Measurements from ENCODE around the gene TRIO. TPM values are rescaled to one million over a fixed set of nuclear protein-coding genes. Genes with fewer than 3 reads are reported as not detected.
A peak's percentile ranks its signal among the peaks of the same experiment; 100 is the strongest.

The TRIO gene
- total RNA-seq, 2 experiments from 2014 or later = 4.1 to 6.5 TPM

- no peak overlapping the region for H3K27ac Mint-ChIP-seq
Measured at GRCh38 chr5:14173377-14174229, 30.5 kb downstream of the TRIO start.

GRCh38 chr5:14174230-14174636, 31.1 kb downstream of the TRIO start:
- H3K4me1 ChIP-seq (ENCODE audit: insufficient read depth, low read length) = no peaks in the 10 kb centered on the region

More at GRCh38 chr5:14173377-14174229, 30.5 kb downstream of the TRIO start:
- Histone ChIP-seq H3K4me3 (ENCODE audit: low read length) (no peak overlapping the region), H3K27ac (ENCODE audit: low read depth in 1 of 2, low read length in 2 of 2) (no peak overlapping the region), H3K27me3 (ENCODE audit: control insufficient read depth in 1 of 2, insufficient read depth in 2 of 2, low read length in 2 of 2) (no peaks in the 10 kb centered on the region), H3K36me3 (ENCODE audit: insufficient read depth, low read length) (no peaks in the 10 kb centered on the region), H3K9me3 (ENCODE audit: control insufficient read depth in 1 of 2, insufficient read depth in 1 of 2, low read length in 2 of 2) (no peaks in the 10 kb centered on the region), H3K4me1 (ENCODE audit: insufficient read depth, low read length) (peaks cover 2% of the 10 kb centered on the region)
- Mint-ChIP-seq H3K4me3 (no peak overlapping the region), H3K27me3 (peaks cover 28% of the 10 kb centered on the region), H3K9me3 (no peaks in the 10 kb centered on the region), H3K4me1 (ENCODE audit: low read depth) (peaks cover 20% of the 10 kb centered on the region), H3K36me3 (ENCODE audit: low read depth) (no peaks in the 10 kb centered on the region)
- ChIA-PET CTCF (no interaction called here), POLR2A (no interaction called here)
- intact Hi-C loops (cut with DNase I, micrococcal nuclease) = no loop called here
- ATAC-seq (ENCODE audit: poor library complexity) (no peak), DNase-seq (no peak)
- no peak for TF ChIP-seq CTCF (IDR thresholded peaks at IDR 0.05)

GRCh38 chr5:14175381-14175780, 32.2 kb downstream of the TRIO start:
- Mint-ChIP-seq H3K27ac (no peak overlapping the region), H3K9me3 (no peaks in the 10 kb centered on the region), H3K36me3 (ENCODE audit: low read depth) (no peaks in the 10 kb centered on the region), H3K4me1 (ENCODE audit: low read depth) (peaks cover 18% of the 10 kb centered on the region), H3K27me3 (peaks cover 22% of the 10 kb centered on the region), H3K4me3 (no peak overlapping the region)
- no peaks in the 10 kb centered on the region for H3K36me3 ChIP-seq (ENCODE audit: insufficient read depth, low read length)
- DNase-seq (no peak), ATAC-seq (ENCODE audit: poor library complexity) (no peak)
- H3K27me3 ChIP-seq (ENCODE audit: control insufficient read depth in 1 of 2, insufficient read depth in 2 of 2, low read length in 2 of 2) = no peaks in the 10 kb centered on the region
- ChIA-PET CTCF (no interaction called here), POLR2A (no interaction called here)
- TF ChIP-seq CTCF (IDR thresholded peaks at IDR 0.05) = no peak
- H3K4me3 ChIP-seq (ENCODE audit: low read length) = no peak overlapping the region
- intact Hi-C loops (cut with DNase I, micrococcal nuclease) = no loop called here
- H3K9me3 ChIP-seq (ENCODE audit: control insufficient read depth in 1 of 2, insufficient read depth in 1 of 2, low read length in 2 of 2) = no peaks in the 10 kb centered on the region
- no peaks in the 10 kb centered on the region for H3K4me1 ChIP-seq (ENCODE audit: insufficient read depth, low read length)
- no peak overlapping the region for H3K27ac ChIP-seq (ENCODE audit: low read depth in 1 of 2, low read length in 2 of 2)

More at GRCh38 chr5:14174230-14174636, 31.1 kb downstream of the TRIO start:
- peak in 2 of 14 experiments; percentile 10 to 15 for DNase-seq
- no peak for TF ChIP-seq CTCF (IDR thresholded peaks at IDR 0.05)
- Histone ChIP-seq H3K27me3 (ENCODE audit: control insufficient read depth in 1 of 2, insufficient read depth in 2 of 2, low read length in 2 of 2) (no peaks in the 10 kb centered on the region), H3K4me3 (ENCODE audit: low read length) (no peak overlapping the region), H3K36me3 (ENCODE audit: insufficient read depth, low read length) (no peaks in the 10 kb centered on the region), H3K27ac (ENCODE audit: low read depth in 1 of 2, low read length in 2 of 2) (no peak overlapping the region), H3K9me3 (ENCODE audit: control insufficient read depth in 1 of 2, insufficient read depth in 1 of 2, low read length in 2 of 2) (no peaks in the 10 kb centered on the region)
- H3K4me3 Mint-ChIP-seq = no peak overlapping the region
- no peak overlapping the region for H3K27ac Mint-ChIP-seq
- CTCF ChIA-PET = no interaction called here
- POLR2A ChIA-PET = no interaction called here
- H3K4me1 Mint-ChIP-seq (ENCODE audit: low read depth) = peaks cover 18% of the 10 kb centered on the region
- no peaks in the 10 kb centered on the region for H3K9me3 Mint-ChIP-seq
- intact Hi-C loops (cut with DNase I, micrococcal nuclease) = no loop called here
- peaks cover 26% of the 10 kb centered on the region for H3K27me3 Mint-ChIP-seq
- no peaks in the 10 kb centered on the region for H3K36me3 Mint-ChIP-seq (ENCODE audit: low read depth)
- no peak for ATAC-seq (ENCODE audit: poor library complexity)
